ENCODE data around the gene ATP6V0A1.

DNA sequence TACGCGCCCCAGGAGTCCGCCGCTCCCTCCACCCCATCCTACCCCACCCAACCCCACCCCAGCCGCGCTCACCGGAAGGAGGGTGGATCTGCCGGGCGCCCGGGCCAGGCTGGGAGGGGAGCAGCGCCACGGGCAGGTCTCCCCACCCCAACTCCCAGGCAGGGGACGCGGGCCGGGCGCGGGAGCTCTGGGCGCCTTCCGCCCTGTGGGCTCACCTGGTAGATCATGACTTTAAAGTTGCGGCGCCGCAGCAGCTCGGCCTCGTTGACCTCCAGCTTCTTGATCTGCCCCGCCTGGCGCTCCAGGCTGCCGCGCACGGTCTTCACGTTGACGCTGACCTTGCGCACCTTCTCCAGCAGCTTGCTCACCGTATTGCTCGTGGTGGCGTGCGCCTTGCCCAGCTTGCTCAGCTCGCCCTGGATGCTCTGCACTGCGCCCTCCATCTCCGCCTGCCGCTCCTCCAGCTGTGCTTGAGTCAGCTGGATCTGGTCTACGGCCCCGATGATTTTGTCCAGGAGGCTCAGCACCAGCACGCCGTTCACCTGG is 36.2 kb upstream of the ATP6V0A1 start:
- TF ChIP-seq, protein P1, sequence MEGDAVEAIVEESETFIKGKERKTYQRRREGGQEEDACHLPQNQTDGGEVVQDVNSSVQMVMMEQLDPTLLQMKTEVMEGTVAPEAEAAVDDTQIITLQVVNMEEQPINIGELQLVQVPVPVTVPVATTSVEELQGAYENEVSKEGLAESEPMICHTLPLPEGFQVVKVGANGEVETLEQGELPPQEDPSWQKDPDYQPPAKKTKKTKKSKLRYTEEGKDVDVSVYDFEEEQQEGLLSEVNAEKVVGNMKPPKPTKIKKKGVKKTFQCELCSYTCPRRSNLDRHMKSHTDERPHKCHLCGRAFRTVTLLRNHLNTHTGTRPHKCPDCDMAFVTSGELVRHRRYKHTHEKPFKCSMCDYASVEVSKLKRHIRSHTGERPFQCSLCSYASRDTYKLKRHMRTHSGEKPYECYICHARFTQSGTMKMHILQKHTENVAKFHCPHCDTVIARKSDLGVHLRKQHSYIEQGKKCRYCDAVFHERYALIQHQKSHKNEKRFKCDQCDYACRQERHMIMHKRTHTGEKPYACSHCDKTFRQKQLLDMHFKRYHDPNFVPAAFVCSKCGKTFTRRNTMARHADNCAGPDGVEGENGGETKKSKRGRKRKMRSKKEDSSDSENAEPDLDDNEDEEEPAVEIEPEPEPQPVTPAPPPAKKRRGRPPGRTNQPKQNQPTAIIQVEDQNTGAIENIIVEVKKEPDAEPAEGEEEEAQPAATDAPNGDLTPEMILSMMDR (IDR thresholded peaks at IDR 0.05; ENCODE audit: insufficient read depth, low read length): no peak
- TF ChIP-seq POLR2AphosphoS5 (IDR thresholded peaks at IDR 0.05; ENCODE audit: low read depth): no peak
